Large intestine (tissue), 12 donors: ENCODE data around the gene UBXN6. TPM values are rescaled to one million over a fixed set of nuclear protein-coding genes. Genes with fewer than 3 reads are reported as not detected.

Experiments
- DNase-seq, 2 donors: peaks; one replicate each; pipeline versions ENCODE4 v3.0.0 to v3.0.0-alpha.2; 2013
- H3K27ac ChIP-seq: one replicate; pipeline ENCODE4 v1.5.1; 2013; ENCODE audit warnings: low read length
- H3K27me3 ChIP-seq: 2 replicates; pipeline ENCODE4 v1.6.1; 2013; ENCODE audit warnings: low read length; ENCODE audit not compliant: control insufficient read depth, insufficient read depth
- H3K36me3 ChIP-seq: 2 replicates; pipeline ENCODE4 v1.6.1; 2013; ENCODE audit warnings: low read length; ENCODE audit not compliant: control insufficient read depth, insufficient read depth
- H3K4me1 ChIP-seq: one replicate; pipeline ENCODE4 v1.6.1; 2013; ENCODE audit warnings: low read length; ENCODE audit not compliant: control insufficient read depth, insufficient read depth
- H3K4me3 ChIP-seq: one replicate; pipeline ENCODE4 v1.5.1; 2013; ENCODE audit warnings: low read length
- H3K9me3 ChIP-seq: one replicate; pipeline ENCODE4 v1.6.1; 2013; ENCODE audit warnings: mild to moderate bottlenecking, low read depth, low read length, moderate library complexity; ENCODE audit not compliant: control insufficient read depth
- WGBS: methylation state at CpG from one replicate; pipeline ENCODE4 v1.1.5; 2013; ENCODE audit warnings: low lambda C conversion rate; ENCODE audit not compliant: insufficient coverage; 5-methylcytosine and 5-hydroxymethylcytosine counted together
- long read RNA-seq, 11 donors: transcript quantifications; one replicate each; lab custom pipeline, GENCODE V29; 2026
- polyA plus RNA-seq: library from polyadenylated mRNA; unstranded; fragments of 120-200 nt; gene quantifications from one replicate; pipeline ENCODE4 v1.2.1, GENCODE V29; 2013

UBXN6 gene
- polyA plus RNA-seq, result 92.8 TPM
- long read RNA-seq, donor 1, full-length matches to known transcripts, result 43 of 49 reads
- long read RNA-seq, donor 1, partial matches to known transcripts, result 6 of 49 reads
- long read RNA-seq, donor 1, other reads (novel, unspliced or antisense), result 0 of 49 reads
- long read RNA-seq, donor 2, full-length matches to known transcripts, result 99 of 118 reads
- long read RNA-seq, donor 2, partial matches to known transcripts, result 19 of 118 reads
- long read RNA-seq, donor 2, other reads (novel, unspliced or antisense), result 0 of 118 reads
- long read RNA-seq, donor 3, result 0 reads
- long read RNA-seq, donor 4, full-length matches to known transcripts, result 9 of 9 reads
- long read RNA-seq, donor 4, partial matches to known transcripts, result 0 of 9 reads
- long read RNA-seq, donor 4, other reads (novel, unspliced or antisense), result 0 of 9 reads
- long read RNA-seq, donor 5, full-length matches to known transcripts, result 33 of 33 reads
- long read RNA-seq, donor 5, partial matches to known transcripts, result 0 of 33 reads
- long read RNA-seq, donor 5, other reads (novel, unspliced or antisense), result 0 of 33 reads
- long read RNA-seq, donor 6, full-length matches to known transcripts, result 87 of 97 reads
- long read RNA-seq, donor 6, partial matches to known transcripts, result 10 of 97 reads
- long read RNA-seq, donor 6, other reads (novel, unspliced or antisense), result 0 of 97 reads
- long read RNA-seq, donor 7, full-length matches to known transcripts, result 30 of 30 reads
- long read RNA-seq, donor 7, partial matches to known transcripts, result 0 of 30 reads
- long read RNA-seq, donor 7, other reads (novel, unspliced or antisense), result 0 of 30 reads
- long read RNA-seq, donor 8, full-length matches to known transcripts, result 58 of 67 reads
- long read RNA-seq, donor 8, partial matches to known transcripts, result 9 of 67 reads
- long read RNA-seq, donor 8, other reads (novel, unspliced or antisense), result 0 of 67 reads
- long read RNA-seq, donor 9, full-length matches to known transcripts, result 50 of 56 reads
- long read RNA-seq, donor 9, partial matches to known transcripts, result 6 of 56 reads
- long read RNA-seq, donor 9, other reads (novel, unspliced or antisense), result 0 of 56 reads
- long read RNA-seq, donor 10, full-length matches to known transcripts, result 66 of 66 reads
- long read RNA-seq, donor 10, partial matches to known transcripts, result 0 of 66 reads
- long read RNA-seq, donor 10, other reads (novel, unspliced or antisense), result 0 of 66 reads
- long read RNA-seq, donor 11, full-length matches to known transcripts, result 37 of 43 reads
- long read RNA-seq, donor 11, partial matches to known transcripts, result 6 of 43 reads
- long read RNA-seq, donor 11, other reads (novel, unspliced or antisense), result 0 of 43 reads

GRCh38 chr19:4457654-4458395 is at the start of gene UBXN6:
UBXN6 (minus strand) TSS chr19:4457794; CDS start chr19:4457697, 97 bp downstream.
- H3K4me3 ChIP-seq, result peak within 1 kb of the TSS; percentile 88
- peaks cover 12% of the 10 kb centered on the region for H3K4me1 ChIP-seq
- H3K27ac ChIP-seq, result peak within 1 kb of the TSS; percentile 89
- no peaks in the 10 kb centered on the region for H3K27me3 ChIP-seq
- DNase-seq, result peak; percentile 97
- H3K9me3 ChIP-seq, result no peaks in the 10 kb centered on the region
- WGBS, result 20% methylated on average over 1 of the region's 52 CpGs
- H3K36me3 ChIP-seq, result peaks cover 16% of the 10 kb centered on the region

- Histone ChIP-seq H3K4me1 (no peaks in the 10 kb centered on the region), H3K4me3 (no peak overlapping the region), H3K36me3 (peaks cover 17% of the 10 kb centered on the region), H3K27me3 (no peaks in the 10 kb centered on the region), H3K27ac (no peak overlapping the region), H3K9me3 (no peaks in the 10 kb centered on the region)
- DNase-seq, result no peak
- WGBS, result no CpG with 5 or more reads among the region's 12 CpGs
These were observed 49.5 kb upstream of the UBXN6 start for GRCh38 chr19:4507150-4507452.

GRCh38 chr19:4506449-4507149 is 49.0 kb upstream of the UBXN6 start:
- H3K4me1 ChIP-seq, result no peaks in the 10 kb centered on the region
- DNase-seq, result no peak
- no peak overlapping the region for H3K4me3 ChIP-seq
- peaks cover 22% of the 10 kb centered on the region for H3K36me3 ChIP-seq
- H3K27me3 ChIP-seq, result no peaks in the 10 kb centered on the region
- H3K27ac ChIP-seq, result no peak overlapping the region
- no CpG with 5 or more reads among the region's 17 CpGs for WGBS
- no peaks in the 10 kb centered on the region for H3K9me3 ChIP-seq

GRCh38 chr19:4505570-4506448 is 48.2 kb upstream of the UBXN6 start:
- H3K9me3 ChIP-seq, result no peaks in the 10 kb centered on the region
- H3K27ac ChIP-seq, result no peak overlapping the region
- H3K4me1 ChIP-seq, result no peaks in the 10 kb centered on the region
- H3K4me3 ChIP-seq, result no peak overlapping the region
- H3K36me3 ChIP-seq, result peaks cover 30% of the 10 kb centered on the region
- no CpG with 5 or more reads among the region's 34 CpGs for WGBS
- DNase-seq, result no peak
- H3K27me3 ChIP-seq, result no peaks in the 10 kb centered on the region

GRCh38 chr19:4504891-4505569 is 47.4 kb upstream of the UBXN6 start:
- peaks cover 33% of the 10 kb centered on the region for H3K36me3 ChIP-seq
- no peaks in the 10 kb centered on the region for H3K27me3 ChIP-seq
- H3K4me3 ChIP-seq, result no peak overlapping the region
- H3K27ac ChIP-seq, result no peak overlapping the region
- no peaks in the 10 kb centered on the region for H3K9me3 ChIP-seq
- no peak for DNase-seq
- no peaks in the 10 kb centered on the region for H3K4me1 ChIP-seq
- WGBS, result no CpG with 5 or more reads among the region's 15 CpGs

- no peaks in the 10 kb centered on the region for H3K9me3 ChIP-seq
- H3K27ac ChIP-seq, result no peak overlapping the region
- no peaks in the 10 kb centered on the region for H3K4me1 ChIP-seq
- no peaks in the 10 kb centered on the region for H3K27me3 ChIP-seq
- peaks cover 38% of the 10 kb centered on the region for H3K36me3 ChIP-seq
- no peak for DNase-seq
- no peak overlapping the region for H3K4me3 ChIP-seq
- no CpG with 5 or more reads among the region's 23 CpGs for WGBS
These were observed 46.7 kb upstream of the UBXN6 start for GRCh38 chr19:4504297-4504701.

GRCh38 chr19:4503825-4504170 is 46.2 kb upstream of the UBXN6 start:
- Histone ChIP-seq H3K4me1 (no peaks in the 10 kb centered on the region), H3K9me3 (no peaks in the 10 kb centered on the region), H3K27me3 (no peaks in the 10 kb centered on the region), H3K27ac (no peak overlapping the region), H3K4me3 (no peak overlapping the region), H3K36me3 (peaks cover 39% of the 10 kb centered on the region)
- WGBS, result no CpG with 5 or more reads among the region's 10 CpGs
- no peak for DNase-seq

GRCh38 chr19:4503132-4503824 is 45.7 kb upstream of the UBXN6 start:
- Histone ChIP-seq H3K4me3 (no peak overlapping the region), H3K36me3 (peaks cover 44% of the 10 kb centered on the region), H3K27me3 (no peaks in the 10 kb centered on the region), H3K9me3 (no peaks in the 10 kb centered on the region), H3K4me1 (no peaks in the 10 kb centered on the region), H3K27ac (no peak overlapping the region)
- WGBS, result no CpG with 5 or more reads among the region's 25 CpGs
- no peak for DNase-seq
